IgD-negative memory B cell (primary cell): ENCODE measurements around the gene ZNF814. TPM values are rescaled to one million over a fixed set of nuclear protein-coding genes. Genes with fewer than 3 reads are reported as not detected.

ENCODE experiments used
- polyA plus RNA-seq: library from polyadenylated mRNA; unstranded; fragments of 300-500 nt; fragmentation: Illumina TruSeq; gene quantifications from one replicate; pipeline ENCODE4 v1.2.3, GENCODE V29; 2021

The ZNF814 gene
- polyA plus RNA-seq, 1 donor from 2014 or later, result 37.1 TPM

Other genes starting within 250 kb of the ZNF814 start
- not detected for gene ZSCAN4, start 220.1 kb downstream of the ZNF814 start, polyA plus RNA-seq
- gene ZNF551, start 207.1 kb downstream of the ZNF814 start, polyA plus RNA-seq, result 5.8 TPM
- 5.0 TPM for gene ZNF154, start 179.8 kb downstream of the ZNF814 start, polyA plus RNA-seq
- 20.7 TPM for gene ZNF671, start 161.4 kb downstream of the ZNF814 start, polyA plus RNA-seq
- gene ZNF776, start 142.2 kb downstream of the ZNF814 start, polyA plus RNA-seq, result 13.4 TPM
- gene ZNF586, start 119.4 kb downstream of the ZNF814 start, polyA plus RNA-seq, result 19.5 TPM
- 6.8 TPM for gene ZNF552, start 74.1 kb downstream of the ZNF814 start, polyA plus RNA-seq
- gene ZNF587B, start 58.7 kb downstream of the ZNF814 start, polyA plus RNA-seq, result 3.2 TPM
- 10.5 TPM for gene ZNF587, start 39.2 kb downstream of the ZNF814 start, polyA plus RNA-seq
- gene ZNF417, start 27.6 kb upstream of the ZNF814 start, polyA plus RNA-seq, result 4.5 TPM
- gene ZNF418, start 46.4 kb upstream of the ZNF814 start, polyA plus RNA-seq, result 6.0 TPM
- 7.8 TPM for gene ZNF256, start 58.7 kb upstream of the ZNF814 start, polyA plus RNA-seq
- gene C19orf18, start 85.5 kb upstream of the ZNF814 start, polyA plus RNA-seq, result not detected
- gene ZNF606, start 113.8 kb upstream of the ZNF814 start, polyA plus RNA-seq, result 9.1 TPM
- not detected for gene ZSCAN1, start 145.0 kb upstream of the ZNF814 start, polyA plus RNA-seq
- 1.0 TPM for gene ZNF135, start 170.2 kb upstream of the ZNF814 start, polyA plus RNA-seq
- 23.2 TPM for gene ZSCAN18, start 209.2 kb upstream of the ZNF814 start, polyA plus RNA-seq